Suppressor macrophage (primary cell): ENCODE data around the gene AIG1.
"Not testable (repeated sequence)": the region's sequence is repeated elsewhere in the genome, so short reads cannot be mapped to it uniquely, and the experiment has no call there.

Experiments
- DNase-seq, 4 experiments: peaks; one replicate each; pipeline ENCODE4 v3.0.0-alpha.2; 2020 to 2022

The AIG1 gene

GRCh38 chr6:143333749-143334520 is 273.2 kb downstream of the AIG1 start:
- DNase-seq, result no peak

GRCh38 chr6:143335865-143336264 is 275.2 kb downstream of the AIG1 start:
- no peak for DNase-seq

- DNase-seq, result no peak
Measured at GRCh38 chr6:143336446-143337152, 275.9 kb downstream of the AIG1 start.

- DNase-seq, result peak; percentile 9 to 42 (median 23)
Measured at GRCh38 chr6:143337201-143337949, 276.7 kb downstream of the AIG1 start.

GRCh38 chr6:143339223-143339622 is 278.5 kb downstream of the AIG1 start:
- no peak for DNase-seq

- DNase-seq, result not testable (repeated sequence)
Measured at GRCh38 chr6:143345477-143345876, 284.8 kb downstream of the AIG1 start.

GRCh38 chr6:143346004-143346403 is 285.3 kb downstream of the AIG1 start:
- no peak for DNase-seq

- no peak for DNase-seq
Measured at GRCh38 chr6:143348531-143348930, 287.8 kb downstream of the AIG1 start.

GRCh38 chr6:143349530-143349929 is 288.8 kb downstream of the AIG1 start:
- DNase-seq, result no peak

GRCh38 chr6:143356101-143356880 is 295.6 kb downstream of the AIG1 start:
- DNase-seq, result no peak

GRCh38 chr6:143357152-143357551 is 296.5 kb downstream of the AIG1 start:
- no peak for DNase-seq

GRCh38 chr6:143357561-143358255 is 297.0 kb downstream of the AIG1 start:
- DNase-seq, result no peak

- DNase-seq, result no peak
Measured at GRCh38 chr6:143361536-143362191, 301.0 kb downstream of the AIG1 start.

GRCh38 chr6:143362192-143362558 is 301.5 kb downstream of the AIG1 start:
- no peak for DNase-seq

- DNase-seq, result no peak
Measured at GRCh38 chr6:143363299-143363698, 302.6 kb downstream of the AIG1 start.

- DNase-seq, result peak in 3 of 4 experiments; percentile 8 to 38 (median 22)
Measured at GRCh38 chr6:143368426-143368825, 307.7 kb downstream of the AIG1 start.

- no peak for DNase-seq
Measured at GRCh38 chr6:143369971-143370370, 309.3 kb downstream of the AIG1 start.

GRCh38 chr6:143370812-143371370 is 310.2 kb downstream of the AIG1 start:
- DNase-seq, result peak in 2 of 4 experiments; percentile 26 to 32

GRCh38 chr6:143372199-143372882 is 311.7 kb downstream of the AIG1 start:
- no peak for DNase-seq

- no peak for DNase-seq
Measured at GRCh38 chr6:143374014-143374413, 313.3 kb downstream of the AIG1 start.
